Heart right ventricle (tissue), 16 donors: ENCODE data around the gene SELENOW. TPM values are rescaled to one million over a fixed set of nuclear protein-coding genes. Genes with fewer than 3 reads are reported as not detected.

Experiments
- ATAC-seq, 8 donors: fragments of 200-7000 bp; cut with Tn5 transposase; one replicate each; pipeline ENCODE4 v1.9.1; 2020; ENCODE audit warnings: mild to moderate bottlenecking in 8 of 8, moderate library complexity in 8 of 8, moderate number of reproducible peaks in 1 of 8
- DNase-seq, 2 donors: peaks; one replicate each; pipeline ENCODE4 v3.0.0-alpha.2; 2020
- H3K27ac ChIP-seq, 10 donors: fragments of 200-600 bp; sonication (generic) in 2 of 10; one replicate each; pipeline versions ENCODE4 v1.5.0 to v1.8.0; 2020 to 2022; ENCODE audit warnings: mild to moderate bottlenecking in 3 of 10
- H3K27me3 ChIP-seq, 7 donors: fragments of 200-600 bp; one replicate each; pipeline ENCODE4 v1.8.0; 2021 to 2022; ENCODE audit warnings: mild to moderate bottlenecking in 2 of 7
- H3K36me3 ChIP-seq, 9 donors: fragments of 200-600 bp; sonication (generic) in 1 of 9; one replicate each; pipeline versions ENCODE4 v1.5.0 to v1.8.0; 2020 to 2022; ENCODE audit warnings: mild to moderate bottlenecking in 2 of 9
- H3K4me1 ChIP-seq, 9 donors: fragments of 200-600 bp; sonication (generic) in 1 of 9; one replicate each; pipeline versions ENCODE4 v1.5.0 to v1.8.0; 2020 to 2022; ENCODE audit warnings: mild to moderate bottlenecking in 4 of 9
- H3K4me3 ChIP-seq, 10 donors: fragments of 200-600 bp; sonication (generic) in 2 of 10; one replicate each; pipeline versions ENCODE4 v1.5.0 to v1.8.0; 2020 to 2022; ENCODE audit warnings: mild to moderate bottlenecking in 7 of 10, moderate library complexity in 2 of 10
- H3K9me3 ChIP-seq, 11 donors: fragments of 200-600 bp in 10 of 11; sonication (generic) in 2 of 11; one replicate each; pipeline versions ENCODE4 v1.5.0 to v1.8.0; 2013 to 2022; ENCODE audit warnings: mild to moderate bottlenecking in 2 of 11, control low read depth in 1 of 11, moderate library complexity in 1 of 11
- CTCF ChIP-seq, 9 donors: fragments of 200-600 bp; sonication (generic) in 2 of 9; IDR thresholded peaks; one replicate each; pipeline versions ENCODE4 v1.5.0 to v1.8.0; 2021 to 2022; ENCODE audit warnings: antibody characterized with exemption in 9 of 9, mild to moderate bottlenecking in 5 of 9, moderate library complexity in 1 of 9
- WGBS, 2 donors: extraction: QIAGEN DNeasy Blood & Tissue Kit; methylation state at CpG; one replicate each; pipeline ENCODE4 v1.1.7; 2013; ENCODE audit warnings: inconsistent platforms in 1 of 2; 5-methylcytosine and 5-hydroxymethylcytosine counted together
- intact Hi-C, 10 donors: fragments of 100-400 bp; cut with DNase I; formaldehyde crosslinking; loops; one replicate each; pipeline versions ENCODE4 v1.11.1 to v1.14.2; 2022
- polyA plus RNA-seq, 2 donors: library from polyadenylated mRNA; stranded (reverse); fragments of 200-250 nt; gene quantifications; one replicate each; pipeline ENCODE4 v1.2.3, GENCODE V29; 2013
- total RNA-seq, 10 donors: library from RNA; stranded (reverse); fragmentation: NEBNext Ultra II Directional in 3 of 10; extraction: Animal tissue kit (Norgen Biotek cat#: 25700) in 3 of 10; gene quantifications; one replicate each; pipeline versions ENCODE4 v1.2.1 to v1.2.4, GENCODE V29; 2021 to 2023
- donor health status: Arrhythmogenic right ventricular cardiomyopathy.
- donor health status: ischemic (EF 13 %, LVEDD 7.1; RV severe dilation, severe dysfunction).
- donor health status: healthy with polysubstance abuse.
- donor health status: DM: no; HTN: yes; CAD: no.
- donor health status: DM: no; HTN: no; CAD: no.
- donor health status: ischemic (EF 25% LVEDD 6.9; RV normal size, moderate dysfunction).
- donor health status: ischemic (EF 25% LVEDD 5.7; RV mildly dilated, moderate dysfunction).
- donor health status: healthy.
- donor health status: DM: yes; HTN: yes; CAD: no.
- donor health status: Ischemic cardiomyopathy.
- donor health status: ischemic (EF 35%, LVEDD 5.7; RV mildly dilated, moderate dysfunction).
- donor health status: nonischemic (EF 11% LVEDD 7.7; RV severe dilation, severe dysfunction).
- donor health status: DM: yes; HTN: yes; CAD: no.
- donor health status: PGD.
- donor health status: ischemic (EF 29% LVEDD 5.4; RV normal size, mild dysfunction).
- donor health status: nonischemic (EF 23%, LVEDD 6.1; RV moderate dilation, normal function).

Gene SELENOW
- total and polyA plus RNA-seq, 12 donors = 711 to 1,774 (median 1,009) TPM

- H3K4me1 ChIP-seq = no peaks in the 10 kb centered on the region
- WGBS, 2 donors = 87 to 92% methylated on average over 6 of the region's 6 CpGs
- TF ChIP-seq CTCF (IDR thresholded peaks at IDR 0.05) = no peak
- no peak overlapping the region for H3K27ac ChIP-seq
- no peak for DNase-seq
- peaks cover 0 to 29% (median 9%) of the 10 kb centered on the region in 7 donors for H3K27me3 ChIP-seq
- intact Hi-C loops = no loop called here
- peaks cover 0 to 7% (median 0%) of the 10 kb centered on the region in 11 donors for H3K9me3 ChIP-seq
- ATAC-seq = no peak
- H3K36me3 ChIP-seq = no peaks in the 10 kb centered on the region
- no peak overlapping the region for H3K4me3 ChIP-seq
These were observed 48.3 kb downstream of the SELENOW start for GRCh38 chr19:47826800-47827199.

GRCh38 chr19:47832723-47833122 lies 54.2 kb downstream of the SELENOW start:
- ATAC-seq (no peak), DNase-seq (no peak)
- Histone ChIP-seq H3K4me1 (no peaks in the 10 kb centered on the region), H3K27ac (no peak overlapping the region), H3K4me3 (no peak overlapping the region), H3K36me3 (no peaks in the 10 kb centered on the region), H3K27me3 (peaks cover 0 to 16% (median 6%) of the 10 kb centered on the region in 7 donors), H3K9me3 (no peaks in the 10 kb centered on the region)
- no peak for TF ChIP-seq CTCF (IDR thresholded peaks at IDR 0.05)
- 74 to 82% methylated on average over 4 of the region's 4 CpGs for WGBS, 2 donors
- intact Hi-C loops = no loop called here

Other genes with a start within 250 kb of the SELENOW start
- gene ZNF541, start 205.6 kb upstream of the SELENOW start, total RNA-seq = 1 to 10 TPM in 7 of 10 donors, under 1 TPM in 3; 0.56 to 3.7 (median 1.8) TPM
- under 1 TPM; 0.23 to 0.88 TPM for gene ZNF541, start 205.6 kb upstream of the SELENOW start, polyA plus RNA-seq
- gene BICRA, start 169.6 kb upstream of the SELENOW start, total RNA-seq = 10 to 100 TPM in 3 of 10 donors, 1 to 10 TPM in 7; 6.5 to 13.2 (median 8.9) TPM
- gene BICRA, start 169.6 kb upstream of the SELENOW start, polyA plus RNA-seq = 10 to 100 TPM in 1 of 2 donors, 1 to 10 TPM in 1; 2.8 to 11.8 TPM
- gene EHD2, start 65.3 kb upstream of the SELENOW start, total RNA-seq = 10 to 100 TPM; 27.5 to 78.2 (median 40.5) TPM
- gene EHD2, start 65.3 kb upstream of the SELENOW start, polyA plus RNA-seq = 10 to 100 TPM; 51.1 to 61.0 TPM
- 100 to 1,000 TPM; 131 to 208 (median 177) TPM for gene NOP53, start 33.2 kb upstream of the SELENOW start, total RNA-seq
- gene NOP53, start 33.2 kb upstream of the SELENOW start, polyA plus RNA-seq = 100 to 1,000 TPM; 210 to 256 TPM
- not detected for gene TPRX1, start 25.8 kb downstream of the SELENOW start, total RNA-seq
- not detected for gene TPRX1, start 25.8 kb downstream of the SELENOW start, polyA plus RNA-seq
- not detected for gene CRX, start 43.2 kb downstream of the SELENOW start, total RNA-seq
- gene CRX, start 43.2 kb downstream of the SELENOW start, polyA plus RNA-seq = not detected
- not detected for gene TPRX2, start 80.5 kb downstream of the SELENOW start, total RNA-seq
- gene TPRX2, start 80.5 kb downstream of the SELENOW start, polyA plus RNA-seq = not detected
- not detected for gene SULT2A1, start 107.6 kb downstream of the SELENOW start, total RNA-seq
- not detected for gene SULT2A1, start 107.6 kb downstream of the SELENOW start, polyA plus RNA-seq
- gene BSPH1, start 213.5 kb downstream of the SELENOW start, total RNA-seq = not detected
- not detected for gene BSPH1, start 213.5 kb downstream of the SELENOW start, polyA plus RNA-seq
- gene ELSPBP1, start 215.9 kb downstream of the SELENOW start, total RNA-seq = not detected
- not detected for gene ELSPBP1, start 215.9 kb downstream of the SELENOW start, polyA plus RNA-seq